Activated CD4-positive, alpha-beta T cell treated with anti-CD3 and anti-CD28 coated beads for 4 hours (primary cell): ENCODE data around the gene SMIM23.

Source experiments
- DNase-seq, 2 donors: peaks; one replicate each; pipeline ENCODE4 v3.0.0-alpha.2; 2020

The SMIM23 gene

DNA sequence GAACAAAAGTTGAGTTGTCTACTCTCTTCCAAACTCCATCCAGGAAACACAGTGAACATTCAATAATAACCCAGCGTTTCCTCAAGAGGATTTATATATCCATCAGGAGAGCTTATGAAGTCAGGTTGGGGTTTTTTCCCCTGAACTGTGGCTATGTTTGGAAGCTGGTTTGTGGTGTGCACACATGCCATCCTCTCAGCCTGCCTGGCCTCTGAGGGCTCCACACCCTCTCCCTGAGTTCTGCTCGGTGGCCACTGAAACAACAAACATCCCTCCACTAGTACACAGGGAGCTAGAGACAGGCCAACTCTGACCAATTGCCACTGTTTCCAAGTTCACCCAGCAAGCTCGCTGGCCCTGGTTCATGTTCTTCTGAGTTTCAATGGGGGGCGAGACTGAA, 35.7 kb downstream of the SMIM23 start:
- DNase-seq: no peak

DNA sequence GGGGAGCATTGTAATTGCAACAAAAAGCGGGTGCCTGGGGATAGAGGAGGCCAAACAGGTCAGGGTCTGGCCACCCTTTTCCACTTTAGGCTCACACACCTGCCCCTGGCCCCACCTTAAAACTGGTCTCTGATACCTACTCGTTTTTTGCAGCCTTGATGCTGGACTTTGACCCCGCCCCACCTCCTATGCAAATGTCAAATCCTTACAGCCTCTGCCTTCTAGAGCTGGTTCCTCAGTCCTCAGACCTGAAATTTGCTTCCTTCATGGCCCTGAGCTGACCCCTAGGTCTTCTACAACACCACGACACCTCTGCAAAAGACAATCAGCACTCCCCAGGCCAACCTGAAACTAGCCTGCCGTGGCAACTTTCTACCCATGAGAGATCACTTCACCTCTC, 37.7 kb downstream of the SMIM23 start:
- no peak for DNase-seq

DNA sequence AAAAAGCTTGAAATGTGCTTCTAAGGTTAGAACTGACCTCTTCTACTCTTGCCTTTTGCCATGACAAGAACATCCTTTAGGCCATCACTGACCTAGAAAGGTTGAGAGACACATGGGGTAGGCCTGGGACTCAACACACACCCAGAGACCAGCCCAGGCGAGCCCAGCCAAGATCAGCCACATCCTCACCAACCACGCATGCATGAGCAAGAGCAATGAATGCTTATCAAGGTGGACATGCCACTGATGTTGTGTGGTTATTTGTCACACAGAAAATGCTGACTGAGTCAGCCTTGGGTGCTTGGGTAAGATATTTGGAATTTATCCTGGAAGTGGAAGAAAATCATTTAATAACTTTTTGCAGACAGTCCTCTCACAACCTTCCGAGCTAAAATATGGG, 39.4 kb downstream of the SMIM23 start:
- DNase-seq: no peak

DNA sequence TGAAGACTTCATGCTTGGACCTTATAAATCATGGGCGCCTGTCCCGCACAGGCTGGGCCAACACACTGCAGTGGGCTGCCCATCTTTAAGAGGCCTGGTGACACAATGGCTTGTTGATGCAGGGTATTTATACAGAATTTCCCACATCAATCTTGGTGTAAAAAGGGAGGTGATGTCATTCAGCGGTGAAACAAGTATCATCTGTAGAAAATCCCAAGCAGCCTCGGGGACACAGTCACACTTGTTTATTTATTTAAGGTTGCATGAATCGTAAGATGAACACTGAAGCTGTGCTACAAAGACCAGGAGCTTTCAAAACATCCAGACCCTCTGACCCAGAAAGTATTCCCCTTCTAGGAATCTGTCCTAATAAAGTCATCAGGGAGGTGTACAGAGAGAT, 40.5 kb downstream of the SMIM23 start:
- DNase-seq: no peak

- no peak for DNase-seq
Observed at GRCh38 chr5:171827162-171827561, 41.5 kb downstream of the SMIM23 start.

DNA sequence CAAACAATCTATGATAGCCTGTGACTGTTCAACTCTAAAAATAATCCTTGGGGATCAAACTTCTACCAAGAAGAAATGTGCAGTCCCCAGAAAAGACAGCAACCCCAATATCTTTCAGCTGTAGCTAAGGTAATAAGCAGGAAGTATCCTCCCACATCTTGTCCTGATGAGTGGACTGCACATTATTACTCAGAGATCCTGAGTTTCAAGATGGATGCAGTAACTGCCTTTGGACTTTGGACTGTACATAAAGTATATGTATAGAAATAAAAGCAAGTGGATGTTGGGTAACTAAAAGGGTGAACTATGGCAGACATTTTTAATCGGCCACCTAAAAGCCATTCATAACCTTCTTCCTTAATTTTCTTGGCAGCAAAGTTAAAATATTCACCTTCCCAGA, 45.1 kb downstream of the SMIM23 start:
- DNase-seq: no peak

- DNase-seq: no peak
Observed at GRCh38 chr5:171832775-171833174, 47.2 kb downstream of the SMIM23 start.

DNA sequence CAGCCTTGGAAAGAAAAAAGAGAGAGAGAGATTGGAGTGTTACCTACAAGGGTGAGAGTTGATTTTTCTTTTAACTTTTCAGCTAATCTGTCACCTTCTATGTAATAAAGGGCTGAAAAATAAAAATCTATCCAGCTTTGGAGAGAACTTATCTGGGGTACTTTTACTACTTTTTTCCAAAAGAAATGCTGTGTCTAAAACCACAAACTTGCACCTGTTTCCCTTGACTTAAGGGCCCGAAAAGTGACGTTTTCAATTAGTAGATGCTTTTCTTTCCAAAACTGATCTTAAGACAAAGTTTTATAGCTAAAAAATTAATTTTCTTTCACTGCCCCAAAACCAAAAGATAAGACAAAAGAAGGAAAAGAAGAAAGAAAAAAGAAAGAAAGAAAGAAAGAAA, 48.8 kb downstream of the SMIM23 start:
- no peak for DNase-seq

DNA sequence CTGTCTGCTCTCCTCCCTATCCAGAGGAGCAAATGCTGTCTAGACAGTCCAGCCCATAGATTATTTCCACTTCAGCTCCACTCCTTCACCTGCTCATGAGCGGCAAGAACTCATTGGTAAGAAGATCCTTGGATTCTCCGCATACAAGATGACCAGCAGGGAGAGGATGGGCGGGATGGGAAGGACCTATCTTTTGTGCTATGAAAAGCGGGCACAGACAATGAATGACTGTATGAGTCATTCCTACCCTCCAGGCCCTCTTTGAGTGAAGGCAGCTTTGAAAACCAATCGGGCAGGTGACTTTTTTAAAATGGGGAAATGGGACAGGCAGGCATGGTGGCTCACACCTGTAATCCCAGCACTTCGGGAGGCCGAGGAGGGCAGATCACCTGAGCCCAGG, 49.4 kb downstream of the SMIM23 start:
- no peak for DNase-seq

DNA sequence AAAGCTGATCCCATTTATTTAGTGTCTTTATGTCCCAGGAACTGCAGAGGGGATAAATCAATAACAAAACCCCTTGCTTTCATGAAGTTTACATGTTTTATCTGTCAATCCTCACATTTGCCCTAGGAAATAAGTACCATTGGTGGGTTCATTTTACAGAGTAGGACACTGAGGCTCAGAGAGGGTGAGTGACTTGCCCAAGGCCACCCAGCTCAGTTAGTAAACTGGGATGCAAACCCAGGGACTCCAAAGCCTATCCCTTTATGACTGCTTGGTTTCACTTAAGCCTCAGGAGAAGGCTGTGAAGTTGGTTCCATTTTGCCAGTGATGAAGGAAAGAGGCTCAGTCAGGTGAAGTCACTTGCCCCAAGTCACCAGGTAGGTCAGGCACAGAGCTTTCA, 51.9 kb downstream of the SMIM23 start:
- no peak for DNase-seq

GRCh38 chr5:171838066-171838465, 52.4 kb downstream of the SMIM23 start:
- DNase-seq: no peak

- no peak for DNase-seq
Observed at GRCh38 chr5:171839112-171839511, 53.5 kb downstream of the SMIM23 start.

DNA sequence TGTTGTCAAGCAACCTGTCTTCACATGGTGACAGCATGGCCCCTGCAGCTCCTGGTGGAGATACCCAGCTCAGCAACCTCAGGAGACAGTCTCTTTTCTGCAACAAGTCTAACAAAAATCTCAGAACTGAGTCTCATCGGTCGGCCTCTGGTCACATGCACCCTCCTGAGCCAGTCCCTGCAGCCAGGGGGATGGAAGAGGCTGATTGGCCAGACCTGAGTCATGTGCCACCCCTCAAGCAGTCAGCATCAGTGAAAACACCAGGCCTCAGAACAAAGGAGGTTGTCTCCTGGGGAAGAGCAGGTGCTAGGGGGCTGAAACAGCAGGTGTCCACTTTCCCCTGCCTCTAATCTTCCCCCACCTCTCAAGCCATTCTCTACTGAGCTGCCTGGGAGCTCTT, 54.4 kb downstream of the SMIM23 start:
- no peak for DNase-seq
